ENCODE measurements around the gene SLC16A3. TPM values are rescaled to one million over a fixed set of nuclear protein-coding genes. Genes with fewer than 3 reads are reported as not detected.

The SLC16A3 gene
- total and polyA plus RNA-seq, 2 of the 8 experiments (the other 6 are each of a cell fraction or from before 2014, with no cell fraction given) = 3.8 to 8.7 TPM

- no peak for TF ChIP-seq ATF2 (IDR thresholded peaks at IDR 0.05; ENCODE audit: low read length)
- no peak for TF ChIP-seq SIN3A (conservative IDR thresholded peaks at IDR 0.05 in 1 of 2, IDR thresholded peaks at IDR 0.05 in 1 of 2; ENCODE audit: low read depth in 1 of 2, low read length in 2 of 2)
- 0 out of 2 replicates have a peak, but pooled peaks have one; percentile 9 for TF ChIP-seq SUZ12 (IDR thresholded peaks at IDR 0.05; ENCODE audit: low read length)
- TF ChIP-seq HDAC6 (IDR thresholded peaks at IDR 0.05; ENCODE audit: low read depth, low read length) = no peak
- Histone ChIP-seq H3K79me2 (ENCODE audit: control insufficient read depth in 1 of 2, insufficient read depth in 2 of 2, low read length in 2 of 2) (no peaks in the 10 kb centered on the region), H2AK5ac (ENCODE audit: low read depth, low read length) (no peak overlapping the region), H2BK15ac (ENCODE audit: low read length) (no peak overlapping the region), H2BK5ac (ENCODE audit: low read depth, low read length) (peak overlapping the region; percentile 44; the same call in 1 of the 2 replicates), H3K14ac (ENCODE audit: insufficient read length) (no peak overlapping the region), H4K8ac (ENCODE audit: extremely low read depth, insufficient read depth, low read length) (0 out of 2 replicates have a peak overlapping the region, but pooled peaks have one; percentile 14), H2AFZ (ENCODE audit: low read length) (no peak overlapping the region), H2BK120ac (replicated peaks; ENCODE audit: low read depth, low read length) (no peak overlapping the region), H4K20me1 (replicated peaks in 1 of 2; ENCODE audit: control insufficient read depth in 1 of 2, insufficient read depth in 2 of 2, low read length in 2 of 2) (peaks cover 9 to 16% of the 10 kb centered on the region in 2 experiments), H3K79me1 (ENCODE audit: low read depth, low read length) (no peaks in the 10 kb centered on the region; the same call in 1 of the 2 replicates), H3K36me3 (ENCODE audit: control insufficient read depth in 2 of 4, insufficient read depth in 4 of 4, low read length in 3 of 4) (peaks cover 0 to 3% (median 0%) of the 10 kb centered on the region in 4 experiments; a peak in 1 of 8 replicates), H2BK20ac (ENCODE audit: low read length) (no peak overlapping the region), H3K56ac (replicated peaks; ENCODE audit: insufficient read length, low read depth, low read length) (no peak overlapping the region), H3K4me3 (ENCODE audit: extremely low read depth in 1 of 4, insufficient read depth in 2 of 4, low read depth in 3 of 4, low read length in 4 of 4) (peak overlapping the region in 2 of 4 experiments; percentile 43 to 65; a peak in 3 of 8 replicates), H3K23ac (ENCODE audit: insufficient read length) (no peak overlapping the region), H3K23me2 (ENCODE audit: low read depth, low read length) (peaks cover 11% of the 10 kb centered on the region; the same call in 1 of the 2 replicates), H3K27ac (ENCODE audit: low read depth, low read length) (no peak overlapping the region), H3K4me1 (replicated peaks in 1 of 4; ENCODE audit: control insufficient read depth in 3 of 4, insufficient read depth in 4 of 4, low read length in 3 of 4) (peaks cover 0 to 18% (median 6%) of the 10 kb centered on the region in 4 experiments; a peak in 6 of 7 replicates), H4K5ac (ENCODE audit: insufficient read length, low read depth, low read length) (no peak overlapping the region), H3K9ac (replicated peaks in 1 of 4; ENCODE audit: extremely low read depth in 1 of 4, low read depth in 3 of 4, low read length in 3 of 4) (no peak overlapping the region), H3K4me2 (ENCODE audit: insufficient read depth in 1 of 2, low read depth in 2 of 2, low read length in 2 of 2) (peak overlapping the region; percentile 67 to 86), H3K9me3 (ENCODE audit: insufficient read depth in 2 of 2, low read depth in 1 of 2, low read length in 1 of 2) (no peaks in the 10 kb centered on the region; a peak in 1 of 4 replicates), H3K4ac (replicated peaks; ENCODE audit: insufficient read length, low read depth, low read length) (no peak overlapping the region), H2BK12ac (ENCODE audit: low read depth, low read length) (no peak overlapping the region), H3K18ac (ENCODE audit: extremely low read depth, low read length) (no peak overlapping the region), H3K27me3 (replicated peaks in 1 of 4; ENCODE audit: control insufficient read depth in 3 of 4, extremely low read depth in 1 of 4, insufficient read depth in 3 of 4, low read length in 3 of 4) (peaks cover 28 to 55% (median 49%) of the 10 kb centered on the region in 4 experiments), H4K91ac (replicated peaks; ENCODE audit: insufficient read length, low read length) (no peak overlapping the region)
- FAIRE-seq (no peak), DNase-seq (ENCODE audit: low read depth in 1 of 2, low spot score in 2 of 2) (no peak)
- ChIA-PET CTCF (ENCODE audit: partially characterized antibody) (interaction anchor here (1.0 to 1.6 kb wide), 4 partner anchors 9 to 53 kb away, joined by 3 read pairs; no protein-coding TSS in a partner anchor), POLR2A (ENCODE audit: partially characterized antibody) (interaction anchor here (0.6 to 1.6 kb wide), 3 partner anchors 9 to 17 kb away, joined by 3 to 8 read pairs (median 5); no protein-coding TSS in a partner anchor)
- WGBS, 2 experiments (ENCODE audit: extremely low coverage in 1 of 2, insufficient coverage in 1 of 2, insufficient read length in 1 of 2, insufficient replicate concordance in 2 of 2, low coverage in 1 of 2, low lambda C conversion rate in 2 of 2, missing lambda C conversion rate in 1 of 2) = 72% methylated on average over 18 of the region's 21 CpGs; no CpG with 5 or more reads in 1 of the 2 experiments
Observed at GRCh38 chr17:82232322-82232820, 3.5 kb downstream of the SLC16A3 start.

All from H1 (cell line).